HG03575 (cell line): ENCODE results near the gene RHEX.

Source experiments
- ATAC-seq: cut with Tn5 transposase; IDR thresholded peaks from one replicate; pipeline ENCODE4 v1.9.1; 2021; ENCODE audit not compliant: unreplicated experiment, insufficient number of reproducible peaks, low FRiP score; ENCODE audit errors: extremely low read depth

Gene RHEX

DNA sequence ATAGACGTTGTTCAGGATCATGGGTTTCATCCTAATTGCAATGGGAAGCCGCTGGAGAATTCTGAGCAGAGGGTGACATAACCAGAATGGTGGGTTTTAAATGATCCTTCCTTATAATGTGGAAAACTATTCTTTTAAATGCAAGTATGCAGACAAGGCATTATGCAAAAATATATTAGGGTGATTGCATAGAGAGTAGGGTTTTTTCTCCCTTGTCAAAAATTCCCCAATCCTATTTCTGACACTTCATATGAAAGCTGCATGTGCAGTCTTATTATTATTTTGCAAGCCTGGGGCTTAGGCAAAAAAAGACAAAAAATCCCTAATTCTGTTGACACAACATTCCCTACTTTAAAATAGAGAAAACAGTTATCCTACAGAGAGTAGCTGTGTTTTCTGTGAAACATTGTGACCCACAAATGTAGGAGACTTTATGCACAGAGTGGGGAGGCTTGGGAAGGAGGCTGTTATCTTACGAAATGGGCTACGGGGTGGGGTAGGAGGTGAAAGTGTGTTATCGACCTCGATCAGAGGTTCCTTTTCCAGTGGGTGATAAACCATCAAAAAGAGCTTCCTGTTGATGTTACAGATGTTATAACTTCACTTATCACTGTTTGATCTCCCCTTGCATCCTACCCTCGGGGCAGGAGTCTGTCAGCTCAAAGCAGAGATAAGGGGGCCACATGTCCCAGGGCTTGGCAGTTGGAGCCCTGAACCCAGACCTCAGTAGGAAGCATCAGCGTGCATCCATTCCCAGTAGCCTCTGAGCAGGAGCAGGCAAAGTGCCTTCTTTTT, 27.2 kb downstream of the RHEX start:
- no peak for ATAC-seq

DNA sequence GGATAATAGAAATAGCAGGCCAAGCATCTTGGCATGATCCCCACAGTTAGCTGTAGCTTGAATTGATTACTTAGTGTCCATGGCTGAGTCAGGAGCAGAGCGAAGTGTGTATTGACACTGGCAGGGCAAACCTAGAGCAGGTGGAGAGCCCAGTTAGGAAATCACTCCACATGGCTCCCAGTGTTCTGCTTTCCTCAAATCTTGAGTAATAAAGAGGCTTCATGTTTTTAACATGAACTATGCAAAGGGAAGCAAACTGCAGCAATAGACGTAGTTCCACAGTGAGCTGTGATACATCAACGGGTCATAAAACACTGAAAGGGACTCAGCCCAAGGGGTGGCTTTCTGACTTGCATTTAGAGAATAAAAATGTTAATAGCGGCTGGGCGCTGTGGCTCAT, 28.9 kb downstream of the RHEX start:
- no peak for ATAC-seq

DNA sequence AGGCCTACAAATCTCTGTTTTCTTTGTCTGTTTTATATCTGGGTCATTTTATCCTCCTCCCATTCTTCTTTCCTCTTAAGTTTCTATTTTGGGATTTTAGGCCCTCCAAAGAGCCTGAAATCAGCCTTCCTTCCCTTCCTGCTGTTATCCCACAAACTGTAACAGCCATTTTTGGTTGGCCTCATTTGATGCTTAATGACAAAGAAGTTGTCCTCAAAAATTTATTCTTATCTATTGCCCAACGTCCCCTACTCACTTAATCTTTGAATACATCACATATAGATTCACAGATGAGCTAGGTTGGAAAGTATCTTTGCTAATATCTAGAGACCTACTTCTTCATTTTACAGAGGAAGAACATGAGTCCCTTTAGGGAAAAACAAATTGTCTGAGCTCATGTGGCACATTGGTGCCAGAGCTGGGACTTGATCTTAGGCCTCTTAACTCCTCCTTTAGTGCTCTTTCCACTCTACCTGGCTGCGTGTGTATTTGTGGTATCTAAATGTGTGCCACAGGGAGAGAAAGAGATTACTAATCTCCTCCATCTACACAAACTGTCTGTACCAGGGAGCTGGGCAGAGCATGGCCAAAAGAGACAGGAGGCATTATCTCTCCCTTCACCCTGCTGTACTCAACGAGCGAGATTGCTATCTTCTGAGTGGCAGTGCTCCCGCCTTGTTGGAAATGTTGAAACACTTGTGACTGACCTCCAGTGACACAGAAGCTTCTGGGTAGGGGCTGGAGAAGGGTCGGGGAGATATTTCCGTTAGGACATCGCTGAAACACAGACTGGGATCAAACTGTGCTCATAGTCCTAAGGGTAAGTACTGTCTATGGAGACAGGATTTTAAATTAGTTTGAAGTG, 30.1 kb downstream of the RHEX start:
- ATAC-seq = no peak

DNA sequence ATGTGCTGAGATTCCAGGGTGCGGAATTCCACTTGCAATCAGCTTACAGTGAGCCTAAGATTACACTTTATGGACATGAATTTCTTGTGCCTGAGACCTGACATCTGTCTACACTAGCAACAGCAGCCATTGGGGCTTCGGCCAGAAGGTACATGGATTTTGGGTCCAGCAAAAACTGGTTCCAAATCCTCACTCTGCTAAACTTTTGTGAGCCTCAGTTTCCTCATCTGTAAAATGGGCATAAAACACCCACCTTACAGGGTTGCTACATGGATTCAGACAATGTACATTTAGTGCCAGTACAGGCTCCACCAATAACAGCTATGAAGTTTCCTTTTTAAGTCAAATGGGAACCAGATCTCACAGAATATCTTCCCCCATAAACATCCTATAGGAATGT, 30.8 kb downstream of the RHEX start:
- ATAC-seq = no peak

DNA sequence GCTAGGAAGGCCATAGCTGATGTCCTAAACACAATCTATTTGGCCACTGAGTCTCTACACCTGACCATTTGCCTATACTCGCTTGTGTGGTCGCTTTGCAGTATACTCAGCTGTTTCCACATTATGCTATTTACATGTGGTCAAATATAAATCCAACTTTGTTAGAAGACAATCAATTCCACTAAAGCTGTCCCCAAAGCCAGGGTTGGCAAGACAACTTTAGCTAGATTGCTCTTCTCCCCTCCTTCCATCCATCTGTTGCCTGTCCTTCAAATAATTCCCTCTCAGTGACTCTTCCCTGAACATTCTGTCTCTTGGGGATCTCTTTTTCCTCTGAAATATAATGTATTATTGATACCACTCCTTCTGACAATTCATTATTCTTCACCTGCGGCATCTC, 34.1 kb downstream of the RHEX start:
- no peak for ATAC-seq

DNA sequence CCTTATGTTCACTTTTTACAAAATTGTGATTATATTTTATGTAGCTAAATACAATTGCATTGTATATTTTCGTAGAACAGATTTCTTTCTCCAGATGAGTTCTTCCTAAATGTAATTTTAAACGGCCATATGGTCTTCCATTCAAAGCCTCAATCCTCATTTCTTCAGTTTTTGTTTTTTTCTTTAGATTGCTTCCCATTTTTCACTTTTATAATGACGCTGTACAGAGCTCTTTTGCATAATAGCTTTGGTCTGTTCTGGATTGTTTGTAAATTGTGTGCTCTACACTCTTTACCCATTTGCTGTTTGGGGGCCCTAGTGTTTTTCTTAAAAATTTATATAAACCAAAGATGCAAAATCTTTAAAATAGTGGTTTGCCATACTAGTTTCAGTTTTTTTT, 36.4 kb downstream of the RHEX start:
- no peak for ATAC-seq

DNA sequence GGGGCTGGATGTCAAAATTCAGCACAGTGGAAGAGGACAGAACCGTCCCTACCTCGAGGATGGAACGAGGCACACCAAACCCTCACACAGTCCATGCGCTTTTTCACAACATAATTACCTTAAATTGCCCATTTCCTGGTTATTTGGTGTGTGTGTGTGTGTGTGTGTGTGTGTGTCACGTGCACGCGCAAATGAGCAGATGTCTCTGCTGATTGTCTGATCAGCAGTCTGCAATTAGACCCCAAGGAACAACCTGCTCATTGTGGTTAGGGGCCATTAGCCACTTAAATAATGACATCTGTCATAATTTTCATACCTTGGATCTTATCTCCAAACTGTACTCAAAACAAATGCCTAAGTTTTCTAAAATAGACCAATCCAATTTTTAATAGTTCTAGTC, 41.1 kb downstream of the RHEX start:
- ATAC-seq = no peak

DNA sequence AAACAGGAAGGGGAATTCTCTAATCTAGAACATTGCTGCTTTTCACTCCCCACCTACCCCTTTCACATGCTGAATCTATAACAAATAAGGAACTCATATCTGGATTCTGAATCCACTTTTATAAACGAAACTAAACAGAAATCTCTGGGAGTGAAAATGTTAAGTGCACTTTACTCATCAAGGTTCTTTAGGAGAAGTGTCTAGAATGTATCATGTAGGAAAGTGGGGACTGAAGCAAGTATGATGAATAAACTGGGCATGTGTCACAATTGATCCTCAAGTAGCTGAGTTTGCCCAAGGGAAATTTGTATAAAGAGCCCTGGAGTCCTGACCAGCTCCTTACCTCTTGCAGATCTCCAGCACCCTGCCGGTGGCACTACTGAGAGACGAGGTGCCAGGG, 44.4 kb downstream of the RHEX start:
- ATAC-seq = no peak

DNA sequence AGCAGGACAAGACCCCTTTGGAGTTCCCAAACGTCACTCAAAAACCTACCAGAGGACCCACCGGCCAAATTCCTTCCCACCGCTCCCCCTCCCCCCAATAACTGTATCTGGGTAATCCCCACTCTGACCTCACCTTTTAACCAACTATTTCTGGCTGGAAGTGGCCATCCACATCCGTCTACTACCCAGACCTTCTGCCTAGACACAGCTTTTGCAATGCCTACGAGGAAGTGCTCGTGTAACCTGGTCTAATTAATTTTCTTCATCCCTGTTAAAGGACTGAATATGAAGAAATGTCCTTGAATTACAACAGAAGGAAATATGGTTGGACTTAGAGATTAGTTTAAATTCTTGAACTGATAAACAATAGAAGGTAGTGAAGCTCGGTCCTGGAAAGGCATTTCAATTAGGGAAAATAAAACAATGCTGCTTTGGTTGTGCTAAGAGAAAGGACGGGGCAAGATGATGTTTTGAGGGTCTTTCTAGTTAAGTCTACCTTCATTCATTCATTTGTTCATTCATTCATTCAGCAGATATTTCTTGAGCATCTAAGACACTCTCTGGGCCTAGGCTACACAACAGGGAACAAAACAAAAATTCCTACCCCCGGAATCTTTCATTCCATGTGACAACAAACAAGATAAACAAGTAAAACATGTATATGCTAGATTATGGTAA, 45.4 kb downstream of the RHEX start:
- no peak for ATAC-seq

DNA sequence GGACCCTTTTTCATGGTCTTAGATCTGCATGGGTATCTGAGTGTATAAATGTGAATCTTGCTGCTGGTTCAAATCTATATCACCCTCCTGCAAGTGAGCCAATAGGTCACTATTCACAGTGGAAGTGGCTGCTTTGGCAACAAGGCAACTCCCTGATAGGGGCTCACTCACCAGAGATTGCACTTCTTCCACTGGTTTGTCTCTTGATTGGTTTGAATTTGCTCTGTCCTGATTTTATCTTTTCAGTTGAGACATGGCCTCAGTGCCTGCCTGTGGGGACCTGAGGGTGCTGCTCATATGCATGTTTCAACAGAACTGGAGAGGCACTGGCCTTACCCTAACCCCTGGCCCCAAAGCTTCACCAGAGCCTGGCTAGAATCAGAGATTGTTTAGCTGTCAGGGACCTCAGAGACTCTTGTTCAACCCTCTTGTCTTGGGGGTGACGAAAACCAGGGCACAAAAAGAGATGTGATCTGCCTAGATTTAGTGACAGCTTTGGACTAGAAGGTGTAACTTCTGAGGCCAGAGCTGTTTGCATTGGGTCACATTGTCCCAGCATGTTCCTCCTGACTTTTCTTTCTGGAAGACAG, 47.3 kb downstream of the RHEX start:
- ATAC-seq = no peak

DNA sequence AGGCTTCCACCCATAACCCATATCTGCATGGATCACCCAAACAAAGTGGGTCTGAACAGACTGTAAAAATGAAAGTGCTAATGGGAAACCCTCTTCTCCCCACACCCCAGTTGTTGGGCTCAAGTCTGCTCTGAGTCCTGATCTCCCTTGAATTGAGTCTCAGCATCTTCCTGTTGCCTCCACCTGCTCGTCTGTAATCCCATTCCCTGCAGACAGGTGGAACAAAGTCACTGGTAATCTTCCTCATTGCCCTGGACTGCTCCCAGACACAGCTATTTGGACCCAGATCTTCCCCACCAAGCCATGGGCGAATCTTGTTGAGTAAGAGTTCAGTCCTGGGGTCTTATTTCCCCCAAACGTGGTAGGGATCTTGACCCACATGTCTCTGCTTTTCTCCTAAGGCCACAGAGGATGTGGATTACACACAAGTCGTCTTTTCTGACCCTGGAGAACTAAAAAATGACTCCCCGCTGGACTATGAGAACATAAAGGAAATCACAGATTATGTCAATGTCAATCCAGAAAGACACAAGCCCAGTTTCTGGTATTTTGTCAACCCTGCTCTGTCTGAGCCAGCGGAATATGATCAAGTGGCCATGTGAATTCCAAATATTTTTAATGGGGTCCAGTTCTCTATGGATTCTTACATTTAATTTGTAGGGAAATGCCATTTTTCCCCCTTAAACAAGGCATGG, 48.5 kb downstream of the RHEX start:
- no peak for ATAC-seq

DNA sequence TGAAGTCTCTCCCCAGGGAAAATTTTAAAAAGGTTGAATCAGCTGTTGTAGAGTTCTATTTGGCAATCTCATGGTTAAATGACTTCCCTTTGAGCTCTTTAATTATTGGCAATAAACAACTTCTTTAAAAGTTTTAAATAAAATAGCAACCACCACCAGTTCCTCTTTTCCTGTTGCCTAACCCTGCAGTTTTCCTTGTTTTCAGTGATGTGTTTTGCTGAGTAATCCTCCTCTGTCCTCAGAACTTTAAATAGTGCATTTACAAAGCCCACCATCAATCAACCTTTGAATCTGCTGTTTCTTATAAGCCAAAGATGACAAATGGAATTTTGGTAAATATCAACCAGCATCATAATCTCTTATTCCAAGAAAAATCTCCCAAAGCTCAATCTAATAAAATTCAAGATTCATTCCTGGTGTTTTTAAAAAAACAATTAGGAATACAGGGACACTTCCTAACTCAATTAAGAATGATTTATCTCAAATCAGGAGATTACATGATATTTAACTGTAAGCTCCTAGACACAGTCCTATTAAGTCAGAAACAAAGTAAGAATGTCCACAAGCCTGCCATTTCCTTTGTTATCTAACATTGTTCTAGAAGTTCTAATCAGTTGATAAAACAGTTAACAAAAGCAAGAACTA, 49.4 kb downstream of the RHEX start:
- no peak for ATAC-seq

DNA sequence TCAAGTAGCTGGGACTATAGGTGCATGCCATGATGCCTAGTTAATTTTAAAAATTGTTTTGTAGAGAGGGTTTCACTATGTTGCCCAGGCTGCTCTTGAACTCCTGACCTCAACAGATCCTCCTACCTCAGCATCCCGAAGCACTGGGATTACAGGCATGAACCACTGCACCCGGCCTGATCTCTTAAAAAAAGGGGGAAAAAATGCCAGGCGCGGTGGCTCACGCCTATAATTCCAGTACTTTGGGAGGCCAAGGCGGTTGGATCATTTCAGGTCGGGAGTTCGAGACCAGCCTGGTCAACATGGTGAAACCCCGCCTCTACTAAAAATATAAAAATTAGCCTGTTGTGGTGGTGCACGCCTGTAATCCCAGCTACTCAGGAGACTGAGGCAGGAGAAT, 51.0 kb downstream of the RHEX start:
- no peak for ATAC-seq

DNA sequence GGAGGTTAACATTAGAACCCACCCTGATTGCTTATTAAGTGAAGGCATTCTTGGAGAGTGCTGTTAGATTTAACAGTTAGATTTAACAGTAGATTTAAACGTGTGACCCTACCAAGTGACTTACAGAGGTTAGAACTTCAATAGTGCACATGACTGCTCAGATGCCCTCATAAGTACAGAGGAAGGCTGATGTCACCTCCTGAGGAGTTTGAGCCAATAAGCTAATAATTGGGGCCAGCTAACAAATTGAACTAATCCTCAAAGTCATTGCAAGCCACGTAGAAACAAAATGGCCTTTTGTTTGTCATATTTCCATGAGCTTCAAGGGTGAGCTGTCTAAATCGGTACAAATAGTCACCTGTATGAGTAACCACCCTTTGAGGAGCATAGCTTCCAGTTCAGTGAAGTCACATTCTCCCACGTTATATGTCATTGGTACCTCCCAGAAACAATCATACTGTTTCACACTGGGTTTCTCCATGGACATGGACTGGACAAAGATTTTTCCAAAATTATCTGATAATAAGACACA, 52.6 kb downstream of the RHEX start:
- ATAC-seq = no peak

DNA sequence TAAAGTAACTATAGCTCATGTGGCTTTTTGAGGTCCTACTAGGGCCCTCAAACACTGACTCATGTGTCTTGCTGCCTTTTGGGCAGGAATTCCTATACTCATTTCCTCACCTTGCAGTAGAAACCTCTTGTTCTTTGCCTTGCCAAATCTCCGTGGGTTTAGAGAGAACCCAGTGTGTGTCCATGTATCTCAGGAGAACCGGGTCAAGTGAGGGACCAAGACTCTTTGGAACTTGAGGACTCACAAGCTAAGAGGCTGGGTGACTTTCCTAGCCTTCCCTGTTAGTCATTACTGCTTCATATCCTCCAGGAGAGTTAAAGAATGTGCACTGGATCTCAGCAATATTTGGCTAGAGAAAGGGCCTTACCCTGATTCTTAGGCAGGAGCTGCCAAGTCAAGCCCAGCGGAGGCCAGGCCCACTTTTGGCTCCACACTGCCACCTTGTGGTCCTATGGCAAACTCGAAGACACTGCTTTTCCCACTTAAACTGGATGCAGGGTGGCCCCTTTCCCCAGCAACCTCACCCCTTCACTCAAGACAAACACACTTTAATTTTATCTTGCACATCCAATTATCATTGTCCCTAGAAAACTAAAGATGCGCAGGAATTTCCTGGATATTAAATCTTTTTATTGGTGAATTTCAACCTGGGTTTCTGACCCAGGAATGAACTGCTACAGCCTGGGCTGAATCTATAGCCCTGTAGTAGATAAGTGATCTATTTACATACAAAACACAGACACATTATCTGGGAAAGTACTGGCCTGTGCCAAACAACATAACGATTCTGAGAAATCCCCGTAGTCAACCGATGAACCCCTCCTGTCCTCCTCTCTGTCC, 53.6 kb downstream of the RHEX start:
- ATAC-seq = no peak

DNA sequence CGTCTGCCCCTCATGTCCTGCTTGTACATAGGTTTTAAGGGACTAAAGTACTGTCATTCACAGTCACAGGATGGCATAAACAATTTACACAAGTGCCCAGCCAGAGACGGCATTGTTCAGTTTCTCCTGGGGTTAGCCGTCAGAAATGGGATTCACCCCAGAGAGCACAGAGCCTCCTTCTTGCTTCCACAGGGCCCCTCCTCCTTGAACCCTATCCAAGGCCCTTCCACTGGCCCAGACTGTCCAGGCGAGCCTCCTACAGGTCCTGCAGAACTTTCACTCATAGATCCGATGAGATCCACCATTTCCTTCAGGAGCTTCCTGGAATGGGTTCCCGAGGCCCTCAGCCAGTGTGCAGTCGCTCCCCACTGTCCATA, 54.2 kb downstream of the RHEX start:
- ATAC-seq = no peak

DNA sequence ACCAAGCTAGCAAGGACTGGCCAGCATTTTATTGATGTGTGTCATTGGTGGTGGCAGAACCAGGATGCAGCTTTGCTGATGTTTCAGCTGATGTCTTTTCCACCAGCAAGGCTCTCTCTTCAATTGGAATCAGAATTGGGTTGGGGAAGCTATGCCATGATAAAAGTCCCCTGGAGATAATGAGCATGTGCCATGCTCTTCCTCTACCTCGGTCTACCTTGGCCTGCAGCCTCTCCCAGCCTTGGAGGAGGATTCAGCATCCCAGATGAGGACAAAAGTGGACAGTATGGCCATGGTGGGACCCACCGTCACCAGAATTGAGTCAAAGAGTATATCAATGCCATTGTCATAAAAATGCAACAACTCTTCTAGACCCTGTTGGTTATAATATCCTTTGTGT, 55.7 kb downstream of the RHEX start:
- no peak for ATAC-seq

DNA sequence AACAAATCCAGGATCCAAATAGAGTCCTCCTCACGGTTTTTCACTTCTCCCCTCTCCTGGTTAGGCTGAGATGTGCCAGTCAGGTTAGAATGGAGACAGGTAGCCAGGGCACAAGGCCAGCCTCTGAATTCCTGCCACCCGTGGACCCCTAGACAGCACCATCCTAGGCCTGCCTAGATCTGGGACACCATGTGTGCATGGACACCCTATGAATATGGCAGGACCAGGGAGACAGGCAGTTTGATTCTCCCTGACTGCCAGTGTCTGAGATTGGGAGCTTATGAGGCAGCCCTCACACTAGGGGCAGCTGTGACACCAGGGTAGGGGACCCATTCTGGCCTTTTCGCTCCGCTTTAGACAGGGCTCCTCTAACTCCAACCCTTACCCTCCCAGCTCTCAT, 56.7 kb downstream of the RHEX start:
- ATAC-seq = no peak
